Hepatocyte (in vitro differentiated cells): Measurements from ENCODE around the gene SP3.

ENCODE experiments used
- EZH2 ChIP-seq: fragments of 200-600 bp; sonication (generic); IDR thresholded peaks from 2 replicates; pipeline ENCODE4 v1.6.1; 2016; ENCODE audit warnings: antibody characterized with exemption, mild to moderate bottlenecking, borderline replicate concordance
- EZH2phosphoT487 ChIP-seq: fragments of 200-600 bp; sonication (generic); IDR thresholded peaks from one replicate; pipeline ENCODE4 v1.6.1; 2018; ENCODE audit warnings: antibody characterized with exemption, mild to moderate bottlenecking, low read depth, moderate library complexity; ENCODE audit not compliant: unreplicated experiment, severe bottlenecking
- TF ChIP-seq, protein P1 (sequence below): fragments of 200-600 bp; sonication (generic); IDR thresholded peaks from 2 replicates; pipeline ENCODE4 v1.5.1; 2016; ENCODE audit warnings: antibody characterized with exemption, mild to moderate bottlenecking; ENCODE audit not compliant: poor library complexity

DNA sequence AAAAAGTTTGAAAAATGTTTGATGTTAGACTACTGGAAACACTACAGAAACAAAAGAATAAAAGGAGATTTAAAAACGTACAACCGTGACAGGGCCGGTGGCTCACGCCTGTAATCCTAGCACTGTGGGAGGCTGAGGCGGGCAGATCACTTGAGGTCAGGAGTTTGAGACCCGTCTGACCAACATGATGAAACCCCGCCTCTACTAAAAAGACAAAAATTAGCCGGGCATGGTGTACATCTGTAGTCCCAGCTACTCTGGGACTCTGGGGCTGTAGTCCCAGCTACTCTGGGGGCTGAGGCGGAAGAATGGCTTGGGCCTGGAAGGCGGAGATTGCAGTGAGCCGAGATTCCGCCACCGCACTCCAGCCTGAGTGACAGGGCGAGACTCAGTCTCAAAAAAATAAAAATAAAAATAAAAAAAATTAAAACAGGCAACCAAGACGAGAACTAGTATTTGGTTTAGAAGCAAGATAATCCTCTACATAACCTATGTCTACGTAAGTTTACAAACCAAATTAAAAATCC is 5.8 kb downstream of the SP3 start:
- TF ChIP-seq, protein P1, sequence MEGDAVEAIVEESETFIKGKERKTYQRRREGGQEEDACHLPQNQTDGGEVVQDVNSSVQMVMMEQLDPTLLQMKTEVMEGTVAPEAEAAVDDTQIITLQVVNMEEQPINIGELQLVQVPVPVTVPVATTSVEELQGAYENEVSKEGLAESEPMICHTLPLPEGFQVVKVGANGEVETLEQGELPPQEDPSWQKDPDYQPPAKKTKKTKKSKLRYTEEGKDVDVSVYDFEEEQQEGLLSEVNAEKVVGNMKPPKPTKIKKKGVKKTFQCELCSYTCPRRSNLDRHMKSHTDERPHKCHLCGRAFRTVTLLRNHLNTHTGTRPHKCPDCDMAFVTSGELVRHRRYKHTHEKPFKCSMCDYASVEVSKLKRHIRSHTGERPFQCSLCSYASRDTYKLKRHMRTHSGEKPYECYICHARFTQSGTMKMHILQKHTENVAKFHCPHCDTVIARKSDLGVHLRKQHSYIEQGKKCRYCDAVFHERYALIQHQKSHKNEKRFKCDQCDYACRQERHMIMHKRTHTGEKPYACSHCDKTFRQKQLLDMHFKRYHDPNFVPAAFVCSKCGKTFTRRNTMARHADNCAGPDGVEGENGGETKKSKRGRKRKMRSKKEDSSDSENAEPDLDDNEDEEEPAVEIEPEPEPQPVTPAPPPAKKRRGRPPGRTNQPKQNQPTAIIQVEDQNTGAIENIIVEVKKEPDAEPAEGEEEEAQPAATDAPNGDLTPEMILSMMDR = no peak
- no peak for TF ChIP-seq EZH2phosphoT487
- no peak for TF ChIP-seq EZH2
